A549 (cell line): ENCODE measurements around the gene GABPB1. TPM values are rescaled to one million over a fixed set of nuclear protein-coding genes. Genes with fewer than 3 reads are reported as not detected.

Experiments used
- ATAC-seq, 2 experiments: fragments of 200-7000 bp in 1 of 2; fragments of >200 bp in 1 of 2; cut with Nextera tagmentation in 1 of 2; cut with Tn5 transposase in 1 of 2; 3 replicates each; pipeline versions ENCODE4 v1.8.0 to v1.9.1; 2018 to 2020; ENCODE audit warnings: mild to moderate bottlenecking in 1 of 2, moderate library complexity in 1 of 2
- CTCF ChIA-PET: fragments of 300-600 bp; sonication (Branson Sonifier 250); formaldehyde crosslinking; extraction: SDS; loops from one replicate; lab custom pipeline; 2021; ENCODE audit warnings: antibody characterized with exemption, inconsistent platforms; lab: Yijun Ruan, JAX
- POLR2A ChIA-PET: fragments of 350-600 bp; formaldehyde crosslinking; extraction: SDS; loops from one replicate; lab custom pipeline; 2021; ENCODE audit warnings: antibody characterized with exemption, inconsistent platforms; lab: Yijun Ruan, JAX
- DNase-seq, 2 experiments: peaks; one replicate each; pipeline versions ENCODE4 v3.0.0 to v3.0.0-alpha.2; 2011 to 2016; ENCODE audit warnings: low read depth in 1 of 2, low spot score in 1 of 2
- FAIRE-seq: peaks from 2 replicates; lab custom pipeline; 2011; peaks lifted over from hg19 to GRCh38; lab: Jason Lieb, UNC
- H3K27ac ChIP-seq, 2 experiments: fragments of >200 bp; sonication (Bioruptor Twin); formaldehyde crosslinking; 3 replicates each; pipeline ENCODE4 v1.5.1; 2016 to 2017
- H3K4me1 ChIP-seq: fragments of >200 bp; sonication (Bioruptor Twin); formaldehyde crosslinking; 3 replicates; pipeline ENCODE4 v1.6.1; 2016
- H3K4me2 ChIP-seq: fragments of >200 bp; sonication (Bioruptor Twin); formaldehyde crosslinking; 3 replicates; pipeline ENCODE4 v1.6.1; 2016
- H3K4me3 ChIP-seq: fragments of >200 bp; sonication (Bioruptor Twin); formaldehyde crosslinking; 3 replicates; pipeline ENCODE4 v1.5.1; 2016
- H3K9me3 ChIP-seq: fragments of >200 bp; sonication (Bioruptor Twin); formaldehyde crosslinking; 3 replicates; pipeline ENCODE4 v1.6.1; 2016
- BCL3 ChIP-seq: fragments of >200 bp; sonication (Bioruptor Twin); formaldehyde crosslinking; IDR thresholded peaks from 3 replicates; pipeline ENCODE4 v1.6.1; 2016
- CBX2 ChIP-seq: fragments of 200-600 bp; sonication (generic); IDR thresholded peaks from 2 replicates; pipeline ENCODE4 v1.6.1; 2016; ENCODE audit warnings: low read depth, mild to moderate bottlenecking, borderline replicate concordance
- CBX8 ChIP-seq: fragments of 200-600 bp; sonication (generic); IDR thresholded peaks from 2 replicates; pipeline ENCODE4 v1.6.1; 2016
- CEBPB ChIP-seq, 2 experiments: fragments of >200 bp in 1 of 2; sonication (Bioruptor Twin) in 1 of 2; formaldehyde crosslinking in 1 of 2; IDR thresholded peaks; 2 replicates each; pipeline ENCODE4 v1.6.1; 2012 to 2016
- CHD4 ChIP-seq: fragments of 200-600 bp; sonication (generic); IDR thresholded peaks from 2 replicates; pipeline ENCODE4 v1.6.1; 2016; ENCODE audit warnings: antibody characterized with exemption, mild to moderate bottlenecking, borderline replicate concordance
- E2F6 ChIP-seq: IDR thresholded peaks from 2 replicates; pipeline ENCODE4 v1.6.1; 2012; ENCODE audit warnings: low read depth, borderline replicate concordance
- EHMT2 ChIP-seq: fragments of 200-600 bp; sonication (generic); IDR thresholded peaks from 2 replicates; pipeline ENCODE4 v1.6.1; 2016; ENCODE audit warnings: antibody characterized with exemption, low read depth, mild to moderate bottlenecking, moderate library complexity
- EP300 ChIP-seq, 2 experiments: fragments of >200 bp; sonication (Bioruptor Twin); formaldehyde crosslinking; IDR thresholded peaks; 2 replicates in 1 of 2; 3 replicates in 1 of 2; pipeline ENCODE4 v1.6.1; 2016 to 2017
- ESRRA ChIP-seq: fragments of 150-350 bp; IDR thresholded peaks from 2 replicates; pipeline ENCODE4 v1.6.1; 2014; ENCODE audit warnings: mild to moderate bottlenecking, low read length, borderline replicate concordance
- FOSB ChIP-seq: fragments of 250-450 bp; sonication (Bioruptor Pico); IDR thresholded peaks from 2 replicates; pipeline ENCODE4 v1.5.0; 2020; ENCODE audit warnings: mild to moderate bottlenecking, moderate library complexity
- HDAC2 ChIP-seq: fragments of 200-600 bp; sonication (generic); IDR thresholded peaks from 2 replicates; pipeline ENCODE4 v1.6.1; 2016
- HEYL ChIP-seq: fragments of 250-450 bp; sonication (Bioruptor Pico); IDR thresholded peaks from 2 replicates; pipeline ENCODE4 v1.8.0; 2021; ENCODE audit warnings: mild to moderate bottlenecking, moderate library complexity
- HMGXB4 ChIP-seq: fragments of 250-450 bp; sonication (Bioruptor Pico); IDR thresholded peaks from 2 replicates; pipeline ENCODE4 v1.5.0; 2021; ENCODE audit warnings: mild to moderate bottlenecking, moderate library complexity, borderline replicate concordance
- HOXA7 ChIP-seq: fragments of 250-450 bp; sonication (Bioruptor Pico); IDR thresholded peaks from 2 replicates; pipeline ENCODE4 v1.5.0; 2020; ENCODE audit warnings: mild to moderate bottlenecking, moderate library complexity
- HOXB13 ChIP-seq: fragments of 250-450 bp; sonication (Bioruptor Pico); IDR thresholded peaks from 2 replicates; pipeline ENCODE4 v1.5.0; 2020; ENCODE audit warnings: low read depth, mild to moderate bottlenecking, moderate library complexity
- HOXB5 ChIP-seq: fragments of 250-450 bp; sonication (Bioruptor Pico); IDR thresholded peaks from 2 replicates; pipeline ENCODE4 v1.5.0; 2020; ENCODE audit warnings: mild to moderate bottlenecking, moderate library complexity
- JUN ChIP-seq, 2 experiments: fragments of >200 bp; sonication (Bioruptor Twin); formaldehyde crosslinking; IDR thresholded peaks; 2 replicates in 1 of 2; 3 replicates in 1 of 2; pipeline ENCODE4 v1.6.1; 2016 to 2017
- KDM1A ChIP-seq: fragments of 200-600 bp; sonication (generic); IDR thresholded peaks from 2 replicates; pipeline ENCODE4 v1.6.1; 2016; ENCODE audit warnings: low read depth, mild to moderate bottlenecking
- MAFK ChIP-seq: fragments of 450-650 bp; IDR thresholded peaks from 2 replicates; pipeline ENCODE4 v1.6.1; 2014; ENCODE audit not compliant: partially characterized antibody
- NFE2L2 ChIP-seq: fragments of 150-350 bp; conservative IDR thresholded peaks from 2 replicates; pipeline ENCODE4 v1.6.1; 2014; ENCODE audit warnings: low read length
- NPAS2 ChIP-seq: fragments of 250-450 bp; sonication (Bioruptor Pico); IDR thresholded peaks from 2 replicates; pipeline ENCODE4 v1.8.0; 2022; ENCODE audit warnings: mild to moderate bottlenecking, moderate library complexity, borderline replicate concordance
- NR3C1 ChIP-seq: fragments of >200 bp; sonication (Bioruptor Twin); formaldehyde crosslinking; IDR thresholded peaks from 3 replicates; pipeline ENCODE4 v1.6.1; 2017
- RFX5 ChIP-seq: fragments of 450-650 bp; IDR thresholded peaks from 2 replicates; pipeline ENCODE4 v1.7.1; 2014; ENCODE audit warnings: antibody characterized with exemption, mild to moderate bottlenecking, moderate library complexity
- RNF2 ChIP-seq: fragments of 200-600 bp; sonication (generic); IDR thresholded peaks from 2 replicates; pipeline ENCODE4 v1.6.1; 2016; ENCODE audit warnings: low read depth, mild to moderate bottlenecking, antibody characterized with exemption, moderate library complexity, borderline replicate concordance
- SREBF2 ChIP-seq: fragments of 450-650 bp; IDR thresholded peaks from 2 replicates; pipeline ENCODE4 v1.6.1; 2014; ENCODE audit warnings: mild to moderate bottlenecking, moderate library complexity
- TFCP2L1 ChIP-seq: fragments of 250-450 bp; sonication (Bioruptor Pico); IDR thresholded peaks from 2 replicates; pipeline ENCODE4 v1.5.0; 2021; ENCODE audit warnings: mild to moderate bottlenecking
- TP53 ChIP-seq: fragments of 250-450 bp; sonication (Bioruptor Pico); IDR thresholded peaks from 2 replicates; pipeline ENCODE4 v1.5.0; 2021; ENCODE audit warnings: mild to moderate bottlenecking, moderate library complexity
- ZFP36 ChIP-seq: fragments of 450-650 bp; IDR thresholded peaks from 2 replicates; pipeline ENCODE4 v1.6.1; 2014; ENCODE audit warnings: borderline replicate concordance; ENCODE audit not compliant: partially characterized antibody
- ZNF302 ChIP-seq: fragments of 250-450 bp; sonication (Bioruptor Pico); IDR thresholded peaks from 2 replicates; pipeline ENCODE4 v1.9.0; 2021; ENCODE audit warnings: inconsistent platforms, mild to moderate bottlenecking, moderate library complexity
- WGBS: methylation state at CpG from one replicate; pipeline ENCODE4 v1.1.6; 2017; ENCODE audit errors: missing lambda C conversion rate; 5-methylcytosine and 5-hydroxymethylcytosine counted together
- polyA plus RNA-seq, 4 experiments: library from polyadenylated mRNA; depleted of rRNA in 3 of 4; stranded (reverse); fragments of >200 nt; fragmentation: RNase III in 1 of 4; extraction: RNeasy Plus Mini Kit Qiagen cat#74134 plus additional on column Dnase treatment in 1 of 4; gene quantifications; 2 replicates in 3 of 4; 3 replicates in 1 of 4; pipeline ENCODE4 v1.2.3, GENCODE V29; 2011 to 2017

The GABPB1 gene
- polyA plus RNA-seq, 2 of the 4 experiments (the other 2 are of a cell fraction) = 23.0 to 53.9 TPM

GRCh38 chr15:50321680-50322210 is 33.3 kb downstream of the GABPB1 start:
- no peak overlapping the region for H3K4me2 ChIP-seq
- H3K4me3 ChIP-seq = no peak overlapping the region
- 65% methylated on average over 3 of the region's 3 CpGs for WGBS
- no peak overlapping the region for H3K27ac ChIP-seq
- ChIA-PET CTCF (interaction anchor here (1.2 to 2.5 kb wide), 2 partner anchors 174 to 176 kb away, joined by 6 to 7 read pairs; no protein-coding TSS in a partner anchor), POLR2A (interaction anchor here (0.7 kb wide), 1 partner anchor 42 kb away, joined by 4 read pairs; no protein-coding TSS in a partner anchor)
- ATAC-seq = no peak
- TF ChIP-seq ZNF302 (CRISPR knock-in tag) = no peak
- no peak for TF ChIP-seq JUN (IDR thresholded peaks at IDR 0.05)
- TF ChIP-seq CBX8 = no peak
- TF ChIP-seq ZFP36 = no peak
- TF ChIP-seq ESRRA = no peak
- no peak for TF ChIP-seq RNF2
- TF ChIP-seq TFCP2L1 (CRISPR knock-in tag) = no peak
- no peak for TF ChIP-seq E2F6
- no peak for TF ChIP-seq HEYL (CRISPR knock-in tag)
- TF ChIP-seq CBX2 = no peak
- no peak for TF ChIP-seq CEBPB (IDR thresholded peaks at IDR 0.05)
- TF ChIP-seq SREBF2 = no peak
- no peak for TF ChIP-seq HOXB13 (CRISPR knock-in tag)
- no peak for TF ChIP-seq HMGXB4 (CRISPR knock-in tag)
- TF ChIP-seq KDM1A = no peak
- no peak for TF ChIP-seq NPAS2 (CRISPR knock-in tag)
- no peak for TF ChIP-seq EHMT2
- TF ChIP-seq BCL3 = no peak
- TF ChIP-seq EP300 (IDR thresholded peaks at IDR 0.05) = no peak
- no peak for DNase-seq
- FAIRE-seq = no peak
- H3K9me3 ChIP-seq = no peaks in the 10 kb centered on the region
- 0 out of 3 replicates have a peak, but pooled peaks cover 5% of the 10 kb centered on the region for H3K4me1 ChIP-seq

- Histone ChIP-seq H3K4me3 (no peak overlapping the region), H3K4me2 (no peak overlapping the region), H3K27ac (no peak overlapping the region), H3K9me3 (no peaks in the 10 kb centered on the region), H3K4me1 (peaks cover 16% of the 10 kb centered on the region)
- no peak for FAIRE-seq
- ChIA-PET CTCF (interaction anchor here (2.5 kb wide), 1 partner anchor 173 kb away, joined by 7 read pairs; no protein-coding TSS in a partner anchor), POLR2A (no interaction called here)
- no peak for ATAC-seq
- no peak for TF ChIP-seq NR3C1
- TF ChIP-seq FOSB (CRISPR knock-in tag) = no peak
- no peak for TF ChIP-seq HDAC2
- no peak for TF ChIP-seq MAFK
- TF ChIP-seq CHD4 = no peak
- no peak for TF ChIP-seq HOXA7
- no peak for TF ChIP-seq HOXB5
- TF ChIP-seq RFX5 = no peak
- no peak for TF ChIP-seq NFE2L2
- no peak for TF ChIP-seq E2F6
- TF ChIP-seq TP53 (CRISPR knock-in tag) = no peak
- no peak for TF ChIP-seq JUN (IDR thresholded peaks at IDR 0.05)
- DNase-seq = no peak
Observed at GRCh38 chr15:50320504-50320903, 34.5 kb downstream of the GABPB1 start.
